NCI-H146 (cell line): ENCODE measurements around the gene MSANTD1.

Experiments used
- DNase-seq: peaks from one replicate; lab custom pipeline; 2025; lab: John Stamatoyannopoulos, UW

MSANTD1 gene

GRCh38 chr4:3263876-3264193, 14.9 kb downstream of the MSANTD1 start:
- DNase-seq: no peak

DNA sequence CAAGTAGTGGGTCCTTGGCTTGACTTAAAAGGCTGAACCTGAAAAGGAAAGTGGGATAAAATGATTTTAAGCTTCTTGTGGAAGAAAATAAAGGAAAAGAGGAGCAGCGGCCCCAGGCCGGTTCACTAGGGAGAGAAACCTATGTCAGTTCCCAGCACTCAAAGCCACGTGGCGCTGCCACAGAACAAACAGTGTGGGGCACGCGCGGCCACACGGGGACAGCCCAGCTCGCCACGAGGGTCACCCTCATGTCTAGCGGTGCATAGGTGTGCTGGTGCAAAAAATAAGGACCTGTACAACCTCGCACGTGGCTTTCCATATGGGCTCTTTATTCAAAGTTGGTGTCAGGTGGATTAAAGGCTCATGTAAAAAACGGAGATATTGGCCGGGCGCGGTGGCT, 17.1 kb downstream of the MSANTD1 start:
- DNase-seq: no peak

DNA sequence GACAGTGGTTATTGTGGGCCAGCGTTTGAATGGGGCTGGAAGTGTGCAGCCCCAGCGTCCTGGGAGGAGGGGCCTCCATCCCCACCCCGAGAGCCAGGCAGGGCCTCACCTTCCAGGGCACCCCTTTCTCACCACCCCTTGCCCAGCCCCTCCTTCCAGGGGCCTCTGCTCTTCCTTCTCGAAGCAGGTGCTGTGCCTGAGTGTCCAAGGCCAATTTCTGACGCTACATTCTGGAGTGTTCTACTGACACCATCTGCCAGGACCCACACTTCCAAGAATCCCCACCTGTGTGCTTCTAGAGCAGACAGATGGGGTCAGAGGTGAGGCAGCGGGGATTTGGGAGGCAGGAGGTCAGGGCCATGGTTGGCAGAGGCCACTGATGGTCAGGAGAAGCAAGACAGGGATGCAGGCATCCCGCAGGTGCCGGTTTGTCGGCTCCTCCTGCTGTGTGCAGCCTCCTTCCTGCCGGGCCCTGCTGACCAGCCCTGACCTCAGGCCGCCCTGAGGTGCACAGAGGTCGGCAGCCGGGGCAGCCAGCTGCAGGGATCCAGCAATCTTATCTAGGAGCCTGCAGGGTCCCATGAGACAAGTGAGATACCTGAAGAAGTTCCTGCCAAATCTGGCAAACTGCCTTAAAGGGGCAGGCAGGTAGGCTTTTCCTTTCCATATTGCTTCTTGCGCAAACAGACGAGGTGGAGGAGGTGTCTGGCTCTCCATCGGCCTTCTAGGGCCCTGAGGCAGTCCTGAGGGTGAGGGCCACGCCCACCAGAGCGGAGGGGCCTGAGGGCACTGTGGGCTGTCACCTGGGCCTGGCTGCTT, 18.8 kb downstream of the MSANTD1 start:
- peak; percentile 38 for DNase-seq

GRCh38 chr4:3268395-3269104, 19.6 kb downstream of the MSANTD1 start:
- DNase-seq: no peak

GRCh38 chr4:3269105-3269927, 20.4 kb downstream of the MSANTD1 start:
- no peak for DNase-seq

- peak; percentile 39 for DNase-seq
These were observed 21.1 kb downstream of the MSANTD1 start for GRCh38 chr4:3269991-3270611.

DNA sequence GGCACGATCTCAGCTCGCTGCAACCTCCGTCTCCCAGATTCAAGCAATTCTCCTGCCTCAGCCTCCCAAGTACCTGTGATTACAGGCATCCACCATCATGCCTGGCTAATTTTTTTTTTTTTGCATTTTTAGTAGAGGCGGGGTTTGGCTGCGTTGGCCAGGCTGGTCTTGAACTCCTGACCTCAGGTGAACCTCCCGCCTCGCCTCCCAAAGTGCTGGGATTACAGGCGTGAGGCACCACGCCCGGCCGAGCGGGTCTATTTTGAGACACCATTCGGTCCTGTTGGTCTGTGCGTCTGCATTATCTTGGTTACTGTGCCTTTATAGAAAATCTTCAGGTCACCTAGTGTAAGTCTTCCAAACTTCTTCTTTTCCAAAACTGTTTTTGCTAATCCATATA, 22.2 kb downstream of the MSANTD1 start:
- no peak for DNase-seq

DNA sequence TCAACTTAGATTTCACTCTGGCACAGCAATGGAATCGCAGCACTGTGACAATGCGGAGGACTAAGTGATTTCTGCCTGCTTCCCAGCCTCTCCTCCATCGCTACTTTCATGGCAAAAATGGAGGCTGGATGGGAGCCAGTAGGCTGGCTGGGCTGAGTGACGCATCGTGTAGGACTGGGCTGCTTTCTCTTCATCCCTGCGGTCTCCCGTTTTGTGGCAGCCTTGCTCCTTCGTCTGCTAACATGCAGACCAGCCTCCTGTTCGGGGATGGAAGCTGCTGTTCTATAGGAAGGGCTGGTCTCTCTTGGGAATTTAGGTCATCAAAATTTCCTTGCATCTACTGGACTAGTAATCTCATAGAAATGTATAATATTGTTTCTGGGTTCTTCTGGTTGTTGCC, 28.0 kb downstream of the MSANTD1 start:
- DNase-seq: no peak

DNA sequence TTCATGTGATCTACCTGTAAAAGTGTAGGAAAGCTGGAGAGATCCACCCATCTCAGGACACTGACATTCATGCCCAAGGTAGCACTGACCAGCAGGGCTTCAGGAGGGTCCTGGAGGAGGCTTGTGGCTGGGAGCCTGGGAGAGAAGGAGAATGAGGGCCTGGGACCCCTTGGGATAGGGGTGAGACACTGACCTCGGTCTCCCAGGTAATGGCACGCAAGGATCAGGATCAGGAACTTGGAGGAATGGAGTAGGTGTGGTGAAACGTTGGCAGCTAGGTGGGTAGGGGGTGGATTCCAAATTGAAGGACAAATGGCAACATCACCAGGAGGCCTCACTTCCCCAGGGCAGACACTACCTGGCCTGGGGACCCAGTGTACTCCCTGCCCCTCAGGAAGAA, 31.5 kb downstream of the MSANTD1 start:
- no peak for DNase-seq

DNA sequence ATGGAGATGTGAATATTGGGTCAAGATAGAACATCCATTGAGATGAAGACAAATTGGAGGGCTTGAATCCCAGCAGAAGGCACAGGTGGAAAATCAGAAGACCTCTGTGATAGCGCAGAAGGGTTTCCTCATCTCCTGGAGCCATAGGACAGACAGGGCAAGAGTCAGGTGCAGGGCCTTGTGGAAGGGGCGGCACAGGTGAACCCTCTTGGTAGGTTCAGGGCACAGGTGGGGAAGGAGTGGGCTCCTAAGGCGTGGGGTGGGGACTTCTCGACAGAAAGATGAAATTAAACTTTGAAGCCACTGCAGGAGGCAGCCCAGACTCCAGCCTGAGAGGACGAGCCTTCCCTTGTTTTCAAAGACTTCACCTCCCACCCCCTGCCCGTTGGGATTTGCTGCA, 34.5 kb downstream of the MSANTD1 start:
- no peak for DNase-seq

- no peak for DNase-seq
These were observed 35.0 kb downstream of the MSANTD1 start for GRCh38 chr4:3283916-3284315.

DNA sequence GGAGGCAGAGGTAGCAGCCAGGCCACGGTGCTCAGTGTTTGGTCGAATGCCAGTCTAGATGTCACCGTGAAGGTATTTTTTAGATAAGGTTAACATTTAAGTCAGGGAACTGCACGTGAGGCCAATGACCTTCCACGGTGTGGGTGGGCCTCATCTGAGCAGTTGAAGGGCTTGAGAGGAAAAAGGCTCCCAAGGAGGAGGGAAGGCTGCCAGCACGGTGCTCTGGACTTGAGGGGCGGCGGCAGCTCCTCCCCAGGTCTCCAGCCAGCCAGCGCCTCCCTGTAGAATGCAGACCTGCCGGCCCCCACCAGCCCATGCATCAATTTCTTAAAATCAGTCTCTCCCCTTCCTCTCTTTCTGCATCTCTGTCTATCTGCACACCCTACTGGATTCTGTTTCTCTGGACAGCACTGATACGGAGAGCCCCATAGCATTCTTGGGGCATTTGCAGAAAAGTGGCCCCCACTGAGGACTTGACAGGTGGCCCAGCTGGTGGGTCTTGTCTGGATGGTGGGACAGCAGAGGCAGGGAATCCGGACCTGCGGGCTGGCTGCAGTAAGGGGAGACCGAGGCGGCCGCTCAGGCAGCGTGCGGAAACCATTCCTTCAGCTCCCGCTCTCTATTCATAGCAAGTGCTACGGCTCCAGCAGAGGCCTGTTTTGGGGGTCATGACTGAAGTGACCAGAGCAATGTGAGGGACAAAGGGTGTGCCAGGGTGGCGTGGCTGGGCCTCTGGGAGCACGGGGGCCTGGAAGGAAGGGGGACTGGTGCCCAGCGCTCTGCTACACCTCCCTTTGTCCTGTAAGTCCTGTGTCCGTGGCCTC, 36.0 kb downstream of the MSANTD1 start:
- no peak for DNase-seq

DNA sequence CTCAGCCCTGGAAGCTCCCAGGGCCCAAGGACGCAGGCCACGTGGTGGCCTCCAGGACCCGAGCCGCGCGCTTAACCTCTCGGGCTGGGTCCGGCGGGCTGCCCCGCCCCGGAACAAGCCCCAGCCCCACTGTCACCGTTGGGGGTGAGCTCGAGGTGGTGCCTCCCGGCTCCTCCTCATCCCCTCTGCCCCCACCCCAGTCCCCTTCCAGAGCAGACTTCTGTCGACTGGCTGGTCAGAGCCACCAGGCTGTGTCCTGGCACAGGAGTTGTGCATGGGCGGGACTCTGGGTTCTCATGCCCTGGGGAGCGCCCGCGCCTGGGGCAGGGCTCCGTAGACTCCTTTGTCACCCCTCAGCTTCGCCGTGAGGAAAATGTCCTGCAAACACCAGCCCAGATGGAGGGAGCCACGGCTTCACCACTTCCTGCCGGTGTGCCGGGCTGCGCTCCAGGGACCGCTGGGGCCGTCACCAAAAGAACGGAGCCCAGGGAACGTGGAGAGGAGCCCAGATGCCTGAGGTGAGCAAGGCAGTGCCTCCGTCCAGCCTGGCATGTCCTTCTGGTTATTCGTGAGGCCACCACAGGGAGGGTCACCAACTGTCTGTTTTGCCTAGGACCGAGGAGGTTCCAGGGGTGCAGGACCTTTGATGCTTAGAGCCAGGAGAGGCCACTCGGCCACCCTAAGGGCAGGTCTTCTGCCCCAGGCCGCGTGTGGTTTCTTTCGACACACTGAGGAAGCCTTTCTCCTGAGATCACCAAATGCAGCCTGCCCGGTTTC, 36.8 kb downstream of the MSANTD1 start:
- no peak for DNase-seq

DNA sequence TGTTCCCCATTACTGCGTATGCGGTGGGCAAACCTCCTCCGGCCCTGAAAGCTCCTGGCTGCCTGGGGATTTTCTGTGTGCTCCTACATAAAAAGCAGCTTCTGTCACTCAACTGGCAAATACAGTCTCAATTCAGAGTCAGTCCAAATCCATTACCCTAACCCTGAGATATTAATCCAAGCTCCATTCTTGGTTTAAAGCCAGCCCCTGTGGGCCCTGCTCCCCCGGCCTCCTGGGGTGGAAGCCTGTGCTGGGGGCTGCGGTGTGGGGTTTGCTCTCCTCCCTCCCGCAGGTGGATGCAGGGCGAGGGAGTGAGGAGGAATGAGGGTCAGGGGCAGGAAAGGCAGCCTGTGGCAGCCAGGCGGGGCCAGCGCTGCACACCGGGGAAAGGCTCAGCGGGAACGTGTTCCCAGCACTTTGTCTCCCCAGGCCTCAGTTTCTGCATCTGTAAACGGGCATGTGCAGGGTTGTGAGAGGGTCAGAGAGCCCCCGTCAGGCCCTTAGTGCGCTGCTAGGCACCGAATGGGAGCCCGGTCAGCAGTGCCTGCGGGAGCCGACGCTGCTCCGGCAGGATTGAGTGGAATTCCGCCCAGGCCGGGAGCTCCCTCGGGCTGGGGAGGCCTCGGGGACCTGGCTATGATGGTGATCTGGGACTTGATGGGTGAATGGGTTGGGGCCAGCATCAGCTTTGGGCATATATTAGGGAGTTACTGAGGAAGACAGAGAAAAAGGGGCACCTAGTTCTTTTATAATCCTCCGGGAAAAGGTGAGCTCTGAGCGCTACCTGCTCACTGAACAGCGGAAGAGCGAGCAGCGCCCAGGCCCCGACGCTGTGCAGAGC, 37.6 kb downstream of the MSANTD1 start:
- DNase-seq: no peak

DNA sequence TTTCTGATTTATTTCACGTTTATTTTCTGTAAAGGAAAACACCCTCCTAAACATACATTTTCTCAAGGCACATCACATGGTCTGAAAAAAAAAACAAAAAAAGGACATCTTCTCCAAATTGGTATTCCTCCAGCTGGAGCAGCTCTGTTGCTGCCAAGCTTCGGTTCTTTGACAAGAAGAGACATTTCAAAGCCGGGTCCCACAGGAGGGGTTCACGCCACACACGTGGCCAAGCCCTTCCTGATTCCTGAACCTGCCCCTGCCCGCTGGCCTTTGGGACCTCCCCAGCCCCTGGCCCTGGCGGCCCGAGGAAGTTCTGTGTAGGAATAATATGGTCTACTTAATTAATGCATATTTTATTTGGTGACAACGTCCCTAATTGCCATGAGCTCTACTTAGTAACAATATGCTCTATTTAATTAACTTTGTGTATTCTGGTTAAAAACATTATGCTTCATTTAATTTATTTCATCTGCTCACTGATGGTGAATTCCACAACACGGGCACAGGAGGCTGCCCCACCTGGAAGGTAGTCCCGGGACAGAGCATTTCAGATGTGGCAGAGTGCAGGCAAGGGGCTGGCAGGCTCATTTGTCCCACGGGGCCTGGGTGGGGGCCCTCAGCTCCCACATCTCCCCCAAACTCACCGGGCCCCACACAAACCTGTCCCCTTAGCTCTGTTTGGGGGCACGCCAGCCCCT, 38.5 kb downstream of the MSANTD1 start:
- DNase-seq: no peak

DNA sequence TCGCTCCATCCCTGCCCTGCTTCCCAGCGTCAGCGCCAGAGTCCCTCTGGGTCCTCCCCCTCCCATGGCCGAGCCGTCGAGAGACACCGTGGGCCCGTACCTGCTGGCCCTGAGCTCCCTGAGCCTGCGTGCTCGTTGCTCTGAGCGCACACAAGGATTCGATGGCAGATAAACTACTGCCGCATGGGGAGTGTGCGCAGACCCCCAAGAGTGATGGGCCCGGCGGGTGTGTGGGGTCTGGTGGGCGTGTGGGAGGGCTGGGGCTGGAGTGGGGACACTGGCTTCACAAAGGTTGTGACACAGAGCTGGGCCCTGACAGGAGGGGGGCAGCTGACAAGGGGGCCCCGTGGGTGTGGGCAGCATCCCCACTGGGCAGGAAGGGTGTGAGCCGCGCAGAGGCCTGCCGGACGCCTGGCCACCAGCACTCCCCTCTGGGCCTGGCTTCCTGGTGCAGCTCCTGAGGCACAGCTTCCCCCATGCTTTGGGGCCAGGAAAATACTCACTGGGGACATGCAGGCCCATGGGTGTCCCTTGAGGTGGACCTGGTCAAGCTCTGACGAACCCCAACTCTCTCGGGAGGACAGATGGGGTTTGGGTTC, 39.1 kb downstream of the MSANTD1 start:
- DNase-seq: no peak

- DNase-seq: no peak
These were observed 39.7 kb downstream of the MSANTD1 start for GRCh38 chr4:3288571-3289094.

- no peak for DNase-seq
These were observed 41.5 kb downstream of the MSANTD1 start for GRCh38 chr4:3290476-3290875.
